Measurements from ENCODE around the gene CADM4.

CADM4 gene

DNA sequence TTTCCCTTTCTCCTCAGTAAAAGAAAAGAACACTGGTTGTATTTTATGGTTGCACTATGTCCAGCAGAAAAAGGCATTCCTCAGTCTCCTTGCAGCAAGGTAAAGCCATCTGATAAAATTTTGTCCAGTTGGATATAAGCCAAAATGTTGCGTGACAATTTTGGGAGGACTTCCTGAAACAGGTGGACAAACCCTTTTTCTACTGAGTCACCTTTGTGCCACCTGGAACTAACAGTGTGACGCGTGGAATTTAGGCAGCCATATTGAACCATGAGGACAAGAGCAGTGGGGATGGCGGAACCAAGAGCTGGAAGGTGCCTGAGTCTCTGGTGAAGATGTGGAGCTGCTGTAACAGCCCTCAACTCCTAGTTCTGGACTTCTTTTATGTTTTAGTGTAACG lies 8.2 kb downstream of the CADM4 start:
- DNase-seq, result no peak

DNA sequence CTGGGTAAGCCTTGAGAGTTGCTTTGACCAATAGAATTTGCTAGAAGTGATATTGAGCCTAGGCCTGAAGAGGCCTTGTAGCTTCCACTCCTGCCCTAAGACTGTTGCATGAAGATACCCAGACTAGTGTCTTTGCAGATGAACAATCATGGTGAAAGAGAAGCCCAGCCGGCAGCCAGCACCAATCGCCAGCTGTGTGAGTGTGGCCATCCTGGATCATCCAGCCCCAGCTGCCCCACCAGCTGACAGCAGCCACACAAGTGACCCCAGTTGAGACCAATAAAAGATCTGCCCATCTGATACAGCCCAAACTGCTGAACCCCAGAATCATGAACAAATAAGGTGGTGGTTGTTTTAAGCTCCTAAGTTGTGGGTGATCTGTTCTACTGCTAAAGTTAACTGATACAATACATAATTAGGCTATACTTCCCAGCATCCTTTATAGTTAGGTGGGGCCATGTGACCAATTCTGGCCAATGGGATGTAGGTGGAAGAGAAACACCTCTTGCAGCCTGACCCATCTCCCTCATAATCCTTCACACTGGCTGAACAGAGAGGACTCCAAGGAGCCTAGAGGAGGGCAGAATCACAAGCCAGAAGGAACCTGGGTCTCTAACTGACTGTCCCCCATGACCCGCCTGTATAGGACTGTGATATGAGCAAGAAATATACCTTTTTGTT lies 10.9 kb downstream of the CADM4 start:
- DNase-seq, result no peak

DNA sequence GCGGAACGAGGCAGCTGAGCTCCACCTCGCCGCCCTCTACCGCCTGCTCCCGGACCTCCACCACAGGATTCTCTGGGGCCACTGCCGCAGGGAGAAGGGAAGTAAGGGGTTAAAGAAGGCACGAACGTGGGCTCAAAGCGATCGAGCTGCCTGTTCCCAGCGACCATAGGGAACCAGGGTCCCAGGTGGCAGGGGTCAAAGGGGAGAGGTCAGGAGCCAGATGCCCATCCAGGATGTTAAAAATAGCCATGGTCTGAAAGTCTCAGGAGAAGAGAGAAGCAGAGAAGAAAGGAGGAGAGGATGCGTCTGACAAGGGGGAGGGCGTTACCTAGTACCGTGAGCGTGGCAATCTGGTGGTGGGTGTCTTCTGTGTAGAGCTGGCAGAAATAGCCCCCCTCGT lies 12.8 kb downstream of the CADM4 start:
- no peak for DNase-seq

DNA sequence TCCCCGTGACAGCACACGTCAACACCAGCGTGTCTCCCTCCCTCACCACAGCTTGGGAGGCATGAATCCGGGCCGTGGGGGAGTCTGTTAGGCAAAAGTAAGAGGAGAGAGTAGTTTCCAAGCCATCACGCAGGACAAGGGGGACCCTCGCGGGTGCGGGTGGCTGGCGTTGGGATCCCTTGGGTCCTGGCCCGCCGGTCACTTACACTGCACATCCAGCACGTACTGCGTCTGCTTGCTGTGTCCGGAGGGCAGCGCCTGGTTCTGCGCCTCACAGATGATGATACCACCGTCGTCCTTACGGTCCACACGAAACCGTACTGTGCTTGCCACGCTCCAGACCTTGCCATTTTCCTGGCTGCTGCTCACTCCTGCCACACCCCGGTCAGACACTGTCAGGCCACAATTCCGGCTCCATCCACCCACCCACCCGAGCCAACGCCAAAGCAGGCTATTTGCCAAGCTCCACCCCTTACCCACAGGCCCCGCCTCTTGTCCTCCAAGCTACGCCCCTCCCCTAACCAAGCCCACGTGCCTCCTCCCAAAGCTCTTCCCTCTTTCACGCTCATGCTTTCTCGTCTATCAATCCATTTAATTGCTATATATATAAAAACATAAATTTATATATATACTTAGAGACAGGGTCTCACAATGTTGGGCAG lies 13.6 kb downstream of the CADM4 start:
- peak; percentile 9 for DNase-seq

DNA sequence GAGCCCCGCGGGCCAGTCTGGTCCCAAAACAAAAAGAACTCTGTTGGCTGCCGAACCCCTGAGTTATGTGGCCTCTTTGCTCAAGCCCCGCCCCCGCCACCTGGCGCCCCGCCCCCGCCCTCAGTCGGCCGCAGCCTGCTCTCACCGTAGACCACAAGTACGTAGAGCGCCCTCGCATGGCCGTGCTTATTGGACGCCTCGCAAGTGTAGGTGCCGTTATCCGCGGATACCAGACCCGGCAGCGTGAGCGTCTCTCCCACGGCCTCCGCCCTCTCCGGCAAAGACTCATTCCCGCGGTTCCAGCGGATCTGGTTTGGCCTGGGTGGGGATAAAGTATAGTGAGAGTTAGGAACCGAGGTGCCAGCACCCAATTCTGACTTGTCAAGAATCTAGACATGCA lies 14.7 kb downstream of the CADM4 start:
- no peak for DNase-seq

DNA sequence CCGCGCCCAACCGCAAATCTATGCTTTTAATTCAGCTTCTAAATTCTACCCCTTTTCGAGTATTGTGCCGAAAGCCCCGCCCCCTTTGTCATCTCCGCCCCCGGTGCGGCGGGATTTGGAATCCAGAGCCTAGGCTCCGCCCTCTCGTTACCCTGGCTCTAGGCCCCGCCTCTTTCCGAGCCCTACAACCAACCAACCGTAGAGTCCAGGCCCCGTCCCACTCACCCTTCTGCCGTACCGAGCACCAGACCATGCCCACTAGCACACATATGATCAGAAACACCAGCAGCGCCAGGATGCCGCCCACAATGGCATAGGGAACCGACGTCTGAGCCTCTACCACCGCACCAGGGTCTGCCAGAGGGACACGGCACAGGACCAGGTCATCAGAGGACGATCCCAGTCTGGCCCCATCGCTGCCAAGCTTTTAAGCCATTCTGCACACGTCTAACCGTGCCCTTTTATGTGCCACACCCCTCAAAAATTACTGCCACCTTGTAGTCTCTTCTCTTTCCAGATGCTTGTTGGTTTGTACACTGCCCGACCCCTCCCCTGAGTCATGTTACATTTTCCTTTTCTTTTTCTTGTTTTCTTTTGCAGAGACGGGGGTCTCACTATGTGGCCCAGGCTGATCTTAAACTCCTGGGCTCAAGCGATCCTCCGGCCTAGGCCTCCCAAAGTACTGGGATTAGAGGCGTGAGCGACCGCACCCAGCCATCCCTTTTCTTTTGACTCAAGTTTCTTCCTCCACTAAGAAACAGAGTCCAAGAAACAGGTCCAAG lies 15.6 kb downstream of the CADM4 start:
- DNase-seq, result no peak

DNA sequence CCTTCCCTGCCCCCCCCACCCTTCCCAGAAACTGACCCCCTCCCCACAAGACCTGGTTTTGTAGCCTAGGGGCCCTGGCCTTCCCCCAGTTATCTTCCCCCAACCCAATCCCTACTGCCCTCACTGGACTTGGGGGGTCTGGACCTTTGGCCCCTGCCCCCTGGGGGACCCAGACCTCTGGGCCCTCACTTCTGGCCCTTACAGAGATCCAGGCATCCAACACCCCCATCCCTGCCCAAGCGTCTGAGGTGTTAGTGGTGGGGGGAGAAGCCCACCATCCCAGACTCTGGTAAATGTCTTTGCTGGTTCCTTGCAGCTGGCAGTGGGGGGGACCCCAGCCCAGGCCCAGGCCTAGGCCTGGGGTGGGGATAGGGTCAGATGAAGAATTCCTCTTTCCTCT lies 16.7 kb downstream of the CADM4 start:
- no peak for DNase-seq

DNA sequence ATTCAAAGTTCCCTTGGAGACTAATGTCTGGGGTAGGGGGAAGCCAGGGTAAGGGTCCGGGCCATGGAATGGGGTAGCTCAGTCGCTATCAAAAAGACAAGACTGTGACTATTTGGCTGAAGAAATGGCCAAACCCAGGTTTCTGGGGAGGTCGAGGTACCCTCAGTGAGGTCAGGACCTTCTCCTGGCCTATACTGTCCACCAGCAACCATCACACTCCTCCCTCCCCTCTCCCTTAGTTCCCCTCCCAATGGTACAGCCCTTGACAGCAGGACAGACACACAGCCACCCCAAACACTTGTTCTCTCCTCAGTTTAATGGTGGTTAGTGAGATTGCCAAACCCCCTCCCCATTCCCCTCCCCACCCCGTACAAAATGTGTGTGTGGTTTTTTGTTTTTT lies 17.6 kb downstream of the CADM4 start:
- DNase-seq, result no peak

DNA sequence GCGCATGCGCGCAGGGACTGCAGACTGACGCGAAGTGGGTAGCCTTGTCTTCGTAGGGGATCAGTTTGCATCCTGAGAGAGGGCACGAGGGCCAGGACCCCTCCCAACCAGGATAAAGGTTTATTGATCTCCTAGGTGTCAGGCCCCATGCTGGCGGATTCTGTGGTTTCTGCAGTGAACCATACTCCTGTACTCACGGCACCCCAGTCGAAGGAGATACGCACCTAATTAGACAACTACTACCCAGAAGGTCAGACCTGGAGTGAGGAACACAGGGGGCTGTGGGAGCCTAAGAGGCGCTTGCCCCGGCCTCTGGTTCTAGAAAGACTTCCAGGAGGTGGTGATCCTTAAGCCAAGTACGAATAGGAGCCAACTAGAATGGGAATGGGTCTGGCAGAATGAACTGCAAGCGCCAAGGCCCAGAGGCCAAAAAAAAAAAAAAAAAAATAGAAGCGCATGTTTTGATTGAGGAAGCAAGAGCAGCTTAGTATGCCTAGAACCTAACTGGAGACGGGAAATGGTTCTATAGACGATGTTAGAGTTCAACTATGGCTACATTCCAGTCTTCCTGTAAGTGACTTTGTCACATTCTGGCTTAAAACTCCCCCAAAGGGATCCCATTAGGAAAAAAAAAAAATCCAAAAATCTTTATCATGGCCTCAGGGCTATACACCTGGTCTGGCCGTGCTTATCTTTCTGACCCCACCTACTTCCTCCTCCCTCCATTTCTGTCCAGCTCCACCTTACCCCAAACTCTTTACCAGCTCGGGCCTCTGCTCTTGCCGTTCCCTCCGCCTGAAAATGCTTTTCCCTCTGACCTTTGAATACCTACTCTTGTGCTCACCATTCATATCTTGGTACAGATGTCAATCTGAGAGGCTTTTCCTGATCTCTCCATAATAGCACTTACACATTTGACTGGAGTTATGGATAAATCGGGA lies 19.3 kb downstream of the CADM4 start:
- no peak for DNase-seq

DNA sequence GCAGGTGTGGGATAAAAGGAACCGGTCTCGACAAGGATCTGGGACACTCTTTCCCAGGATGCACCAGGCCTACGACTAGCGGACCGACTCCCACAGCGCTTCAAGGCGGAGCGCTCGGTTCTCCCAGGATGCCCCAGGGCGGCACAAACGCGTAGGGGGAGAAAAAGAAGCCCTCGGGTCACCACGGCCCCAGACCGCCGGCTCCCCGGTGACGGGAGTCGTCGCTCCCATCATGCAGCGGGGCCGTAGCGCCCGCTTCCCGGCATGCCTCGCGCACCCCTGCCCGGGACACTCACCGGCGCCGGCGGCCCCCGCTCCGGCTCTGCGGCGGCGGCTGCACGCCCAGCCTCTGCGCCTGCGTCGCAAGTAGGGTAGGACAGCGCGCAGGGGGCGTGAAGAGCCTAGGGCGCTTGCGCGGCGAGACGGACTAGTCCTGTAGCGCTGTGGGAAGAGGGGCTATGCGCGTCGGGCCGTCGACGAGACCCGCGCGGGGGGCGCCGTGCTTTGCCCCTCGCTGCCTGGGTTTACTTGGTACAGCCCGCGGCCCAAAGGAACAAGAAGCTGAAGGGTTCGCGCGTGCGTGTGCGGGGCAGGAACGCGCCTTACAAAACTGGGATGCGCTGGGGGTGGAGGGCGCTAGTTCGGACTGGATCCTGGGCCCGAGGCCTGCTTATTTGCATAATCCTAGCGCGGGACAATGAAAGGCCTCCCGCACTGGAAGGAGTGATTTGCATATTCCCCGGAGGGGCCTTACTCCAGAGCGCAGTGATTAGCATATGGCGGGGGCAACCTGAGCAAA lies 20.2 kb downstream of the CADM4 start, which contains the start of gene ZNF428:
Gene ZNF428 (minus strand): TSS at position 368 of the 799 bp plus-strand sequence. CDS start 5,325 bp downstream, outside the sequence.
- DNase-seq, result peak; percentile 93

DNA sequence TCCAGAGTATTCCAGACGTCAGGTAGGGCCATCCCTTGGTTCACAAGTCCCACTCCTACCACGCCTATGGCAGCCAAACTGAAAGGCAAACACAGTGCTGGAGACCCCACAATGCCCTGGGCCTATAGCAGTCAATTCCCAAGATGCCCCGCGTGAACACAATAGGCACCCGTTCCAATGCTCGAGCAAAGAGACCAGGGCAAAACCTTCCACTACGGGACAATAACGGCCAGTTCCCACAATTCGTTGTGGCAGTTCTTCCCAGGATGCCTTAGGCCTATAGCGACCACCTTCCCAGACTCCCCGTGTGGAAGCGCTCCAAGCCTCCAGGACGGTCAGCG lies 20.8 kb downstream of the CADM4 start:
- peak; percentile 72 for DNase-seq

DNA sequence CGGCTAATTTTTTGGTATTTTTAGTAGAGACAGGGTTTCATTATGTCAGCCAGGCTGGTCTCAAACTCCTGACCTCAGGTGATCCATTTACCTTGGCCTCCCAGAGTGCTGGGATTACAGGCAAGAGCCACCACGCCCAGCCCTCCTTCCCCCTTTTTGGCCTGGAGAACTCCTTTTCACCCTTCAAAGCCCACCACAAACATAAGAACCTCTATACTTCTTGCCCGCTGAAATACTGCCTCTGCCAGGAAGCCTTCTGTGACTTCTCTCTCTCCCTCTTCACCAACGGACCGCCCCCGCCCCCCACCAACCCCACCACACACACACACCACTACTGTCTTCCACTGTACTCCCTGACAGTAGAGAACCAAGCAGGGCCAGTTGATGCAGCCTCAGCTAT lies 22.7 kb downstream of the CADM4 start:
- DNase-seq, result no peak

DNA sequence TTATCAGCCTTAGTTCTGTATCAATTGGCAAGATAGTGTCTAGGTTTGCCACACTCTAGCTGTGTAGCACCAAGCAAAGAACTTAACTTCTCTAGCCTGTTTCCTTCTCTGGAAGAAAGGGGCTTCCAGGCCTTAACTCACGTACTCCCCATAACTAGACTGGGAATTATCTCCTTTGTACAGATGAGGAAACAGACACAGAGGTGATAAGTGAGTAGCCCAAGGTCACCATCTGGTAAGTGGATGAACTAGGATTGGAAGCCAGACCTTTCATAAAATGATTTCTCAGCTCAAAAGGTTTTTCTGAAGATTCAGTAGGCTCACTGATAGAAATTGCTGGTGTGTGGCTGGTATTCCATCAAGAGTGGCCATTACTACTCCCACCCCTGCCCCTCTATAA lies 23.3 kb downstream of the CADM4 start:
- DNase-seq, result no peak

DNA sequence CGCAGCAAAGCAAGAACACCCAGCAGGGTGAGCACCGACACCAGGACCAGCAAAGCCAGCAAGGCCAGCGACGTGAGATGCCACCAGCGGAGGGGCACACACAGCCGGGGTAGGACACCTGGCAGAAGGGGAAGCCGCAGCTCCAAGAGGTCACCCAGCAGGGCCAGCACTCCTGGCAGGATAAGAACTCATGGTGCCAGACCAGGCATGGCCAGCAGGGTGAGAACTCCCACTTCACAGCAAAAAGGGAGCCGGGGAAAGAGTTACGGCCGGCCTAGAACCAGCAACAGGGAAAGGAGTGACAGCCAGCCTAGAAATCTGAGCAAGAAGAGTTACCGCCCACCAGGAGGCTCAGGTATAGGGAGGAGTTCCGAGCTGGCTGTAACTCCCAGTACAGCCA lies 27.3 kb downstream of the CADM4 start:
- no peak for DNase-seq

DNA sequence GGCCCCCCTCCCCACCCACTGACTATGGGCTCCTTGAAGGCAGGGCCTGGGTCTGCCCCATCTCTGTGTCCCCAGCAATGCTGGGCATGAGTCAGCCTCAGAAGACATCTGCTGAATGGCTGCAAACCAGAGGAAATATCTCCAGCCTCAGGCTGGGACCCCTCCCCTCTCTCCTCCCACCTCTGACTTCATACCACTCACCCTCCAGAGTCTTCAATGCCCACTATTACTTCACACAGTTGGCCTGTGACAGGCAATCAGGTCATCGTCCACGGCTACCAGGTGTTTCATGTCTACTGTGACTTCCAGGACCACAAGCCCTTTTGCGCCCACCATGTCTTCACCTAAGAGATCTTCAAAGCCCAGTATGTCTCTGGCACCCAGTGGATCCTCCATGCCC lies 27.9 kb downstream of the CADM4 start, which contains the start of gene SRRM5:
Gene SRRM5 (plus strand): TSS at position 301 of the 400 bp plus-strand sequence. CDS start 34 bp downstream, at position 335.
- no peak for DNase-seq

DNA sequence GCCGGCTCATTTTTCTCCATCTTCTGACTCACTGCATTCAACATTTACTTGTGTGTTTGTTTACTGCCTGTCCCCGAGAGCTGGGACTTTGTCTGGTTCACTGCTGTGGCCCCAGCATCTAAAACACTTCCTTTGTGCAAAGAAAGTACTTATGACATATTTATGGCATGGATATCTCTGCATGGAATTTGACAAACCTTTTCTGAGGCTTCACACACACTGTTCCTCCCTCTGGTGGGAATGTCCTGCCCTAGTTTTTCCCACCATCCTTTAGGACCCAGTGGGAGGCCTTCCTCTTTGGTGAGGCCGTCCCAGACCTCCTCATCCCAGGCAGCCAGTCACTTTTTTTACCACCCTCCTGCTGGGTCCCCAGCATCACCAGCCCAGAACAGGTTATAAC lies 29.2 kb downstream of the CADM4 start:
- no peak for DNase-seq

DNA sequence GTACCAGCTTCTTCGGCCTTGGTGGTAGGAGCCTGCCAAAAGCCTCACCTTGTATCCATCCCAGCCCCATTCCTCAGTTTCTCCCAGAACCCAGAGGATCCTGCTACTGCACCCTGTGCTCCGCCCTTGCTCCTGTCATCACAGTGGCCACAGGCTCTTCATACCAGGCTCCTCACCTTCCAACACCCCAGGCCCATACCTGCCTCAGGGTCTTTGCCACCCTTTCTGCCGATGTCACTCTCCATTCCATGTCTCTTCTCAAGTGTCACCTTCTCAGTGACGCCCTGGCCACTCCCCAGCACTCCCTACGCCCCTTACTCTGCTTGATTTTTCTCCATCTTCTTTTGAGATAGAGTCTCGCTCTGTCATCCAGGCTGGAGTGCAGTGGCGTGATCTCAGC lies 29.8 kb downstream of the CADM4 start:
- DNase-seq, result no peak

DNA sequence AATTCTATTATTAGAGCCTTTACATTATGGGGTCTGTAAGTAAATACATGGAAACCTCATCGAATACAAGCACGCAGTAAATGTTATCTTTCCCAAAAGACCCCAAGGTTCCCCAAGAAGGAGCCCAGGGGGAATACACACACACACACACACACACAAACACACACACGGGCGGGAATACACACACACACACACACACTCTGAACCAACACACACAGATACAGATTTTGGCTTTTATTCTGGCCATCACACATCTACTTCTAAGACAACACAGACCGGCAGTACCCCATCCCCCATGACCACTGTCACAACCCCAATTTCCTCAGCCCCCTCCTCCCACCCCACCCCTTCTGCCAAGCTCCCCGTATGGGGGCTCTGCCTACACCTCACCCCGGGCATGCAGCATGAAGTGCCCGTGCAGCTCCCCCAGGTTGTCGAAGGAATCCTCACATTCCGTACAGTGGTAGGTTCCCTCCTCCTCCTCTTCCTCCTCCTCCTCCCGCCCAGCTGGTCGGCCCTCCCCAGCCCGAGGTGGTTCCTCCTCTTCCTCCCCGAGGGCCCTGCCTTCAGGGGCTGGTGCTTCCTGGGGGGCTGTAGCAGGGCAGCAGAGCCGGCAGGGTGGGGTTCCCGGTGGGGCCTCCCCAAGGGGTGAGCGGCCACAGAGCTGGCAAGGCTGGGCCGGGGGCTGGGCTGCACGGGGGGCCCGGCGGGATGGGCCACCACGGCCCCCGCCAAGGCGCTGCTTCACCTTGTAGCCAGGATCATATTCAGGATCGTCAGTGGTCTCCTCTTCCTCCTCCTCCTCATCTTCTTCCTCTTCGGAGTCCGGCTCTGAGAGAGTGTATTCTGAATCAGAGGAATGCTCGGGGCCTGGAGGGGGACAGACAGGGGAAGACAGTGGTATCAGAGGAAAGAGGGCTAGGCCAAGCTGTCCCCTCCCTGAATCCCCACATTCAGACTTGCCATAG lies 32.1 kb downstream of the CADM4 start:
- no peak for DNase-seq

DNA sequence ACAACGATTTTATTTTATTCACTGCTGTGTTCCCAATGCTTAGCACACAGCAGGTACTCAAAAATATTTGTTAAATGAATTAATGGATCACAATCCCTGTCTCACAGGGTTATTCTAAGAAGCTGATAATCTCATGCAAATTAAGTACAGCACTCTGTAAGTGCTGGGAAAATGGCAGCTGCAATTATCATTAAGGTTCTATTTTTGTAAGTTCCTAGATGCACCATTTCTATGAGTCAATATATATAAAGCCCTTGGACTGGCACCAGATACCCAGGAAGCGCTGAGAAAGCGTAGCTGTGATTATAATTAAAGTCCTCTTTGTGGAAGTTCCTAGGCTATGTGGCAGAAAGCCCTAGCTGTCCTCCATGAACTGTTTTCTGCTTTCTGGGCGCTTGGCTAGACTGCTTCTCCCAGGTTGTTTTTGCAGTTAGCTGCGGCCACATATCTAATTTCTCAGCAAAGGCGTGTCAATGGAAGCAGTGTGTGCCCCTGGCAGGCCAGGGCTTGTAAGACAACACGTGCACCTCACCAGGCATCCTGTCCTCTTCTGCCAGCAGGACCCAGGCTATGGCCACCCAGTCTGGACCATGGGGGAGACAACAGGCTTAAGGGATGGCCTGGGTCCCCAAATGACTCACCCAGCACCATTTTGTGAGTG lies 33.0 kb downstream of the CADM4 start:
- no peak for DNase-seq

All from NCI-H2029 (cell line).